ENCODE results near the gene SNX2.
"Not testable (repeated sequence)": the region's sequence is repeated elsewhere in the genome, so short reads cannot be mapped to it uniquely, and the experiment has no call there.

SNX2 gene, protein sequence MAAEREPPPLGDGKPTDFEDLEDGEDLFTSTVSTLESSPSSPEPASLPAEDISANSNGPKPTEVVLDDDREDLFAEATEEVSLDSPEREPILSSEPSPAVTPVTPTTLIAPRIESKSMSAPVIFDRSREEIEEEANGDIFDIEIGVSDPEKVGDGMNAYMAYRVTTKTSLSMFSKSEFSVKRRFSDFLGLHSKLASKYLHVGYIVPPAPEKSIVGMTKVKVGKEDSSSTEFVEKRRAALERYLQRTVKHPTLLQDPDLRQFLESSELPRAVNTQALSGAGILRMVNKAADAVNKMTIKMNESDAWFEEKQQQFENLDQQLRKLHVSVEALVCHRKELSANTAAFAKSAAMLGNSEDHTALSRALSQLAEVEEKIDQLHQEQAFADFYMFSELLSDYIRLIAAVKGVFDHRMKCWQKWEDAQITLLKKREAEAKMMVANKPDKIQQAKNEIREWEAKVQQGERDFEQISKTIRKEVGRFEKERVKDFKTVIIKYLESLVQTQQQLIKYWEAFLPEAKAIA

GRCh38 chr5:122774861-122775549, at the start of gene SNX2:
Gene SNX2 (plus strand): TSS chr5:122775080. CDS start chr5:122775104, 24 bp downstream.
- peak; percentile 83 for DNase-seq

DNA sequence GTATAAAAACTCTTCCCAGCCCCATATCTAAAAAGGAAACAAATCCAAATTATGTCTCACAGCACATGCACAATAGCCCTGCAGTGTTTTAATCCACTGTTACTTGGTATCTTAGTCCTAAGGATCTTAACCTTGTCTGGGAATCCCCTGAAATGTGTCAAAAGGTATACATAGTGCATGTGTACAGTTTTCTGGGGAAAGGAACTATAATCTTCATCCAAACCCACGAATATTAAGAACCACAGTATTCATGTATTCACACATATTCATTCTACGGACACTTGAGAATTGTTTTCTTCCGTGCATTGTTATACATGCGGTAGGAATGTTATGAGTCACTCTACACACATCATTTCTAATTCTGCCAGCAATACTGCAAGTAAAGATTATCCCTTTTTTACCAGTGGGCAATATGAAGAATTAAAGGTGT, 47.8 kb upstream of the SNX2 start:
- no peak for DNase-seq

- DNase-seq, result no peak
Observed at GRCh38 chr5:122730037-122730436, 44.8 kb upstream of the SNX2 start.

- DNase-seq, result no peak
Observed at GRCh38 chr5:122730456-122730855, 44.4 kb upstream of the SNX2 start.

- DNase-seq, result no peak
Observed at GRCh38 chr5:122736086-122736845, 38.6 kb upstream of the SNX2 start.

DNA sequence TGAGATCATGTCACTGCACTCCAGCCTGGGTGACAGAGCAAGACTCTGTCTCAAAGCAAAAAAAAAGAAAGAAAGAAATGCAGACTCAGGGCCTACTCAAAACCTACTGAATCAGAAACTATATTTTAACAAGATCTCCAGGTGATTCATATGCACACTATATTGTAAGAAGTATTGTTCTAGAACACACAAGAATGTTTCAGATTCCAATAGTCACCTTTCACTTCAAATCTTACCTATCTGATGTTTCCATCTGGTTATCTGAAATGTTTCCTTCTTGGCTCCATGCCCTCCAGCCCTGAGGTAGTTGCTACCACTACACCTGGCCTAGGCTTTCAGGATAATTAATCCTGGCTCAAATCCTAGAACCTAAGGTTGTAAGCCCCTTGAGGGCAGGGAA, 36.8 kb upstream of the SNX2 start:
- no peak for DNase-seq

GRCh38 chr5:122741681-122742080, 33.2 kb upstream of the SNX2 start:
- DNase-seq, result no peak

- no peak for DNase-seq
Observed at GRCh38 chr5:122743261-122743660, 31.6 kb upstream of the SNX2 start.

- no peak for DNase-seq
Observed at GRCh38 chr5:122745597-122745996, 29.3 kb upstream of the SNX2 start.

DNA sequence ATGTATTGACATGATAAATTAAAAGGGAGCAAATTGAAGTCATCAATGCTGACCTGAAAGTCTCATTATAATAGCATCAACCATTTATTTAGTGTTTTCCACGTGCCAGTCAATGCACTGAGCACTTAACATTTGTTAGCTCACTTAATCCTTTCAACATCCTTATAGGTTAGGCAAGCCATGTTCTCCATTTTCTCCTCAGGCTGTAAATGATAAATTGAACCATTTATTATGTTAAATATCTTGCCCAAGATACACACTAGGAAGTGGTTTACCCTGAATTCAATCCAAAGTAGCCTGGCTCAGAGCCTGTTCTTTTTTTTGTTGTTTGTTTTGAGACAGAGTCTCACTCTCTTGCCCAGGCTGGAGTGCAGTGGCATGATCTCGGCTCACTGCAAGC, 25.0 kb upstream of the SNX2 start:
- no peak for DNase-seq

DNA sequence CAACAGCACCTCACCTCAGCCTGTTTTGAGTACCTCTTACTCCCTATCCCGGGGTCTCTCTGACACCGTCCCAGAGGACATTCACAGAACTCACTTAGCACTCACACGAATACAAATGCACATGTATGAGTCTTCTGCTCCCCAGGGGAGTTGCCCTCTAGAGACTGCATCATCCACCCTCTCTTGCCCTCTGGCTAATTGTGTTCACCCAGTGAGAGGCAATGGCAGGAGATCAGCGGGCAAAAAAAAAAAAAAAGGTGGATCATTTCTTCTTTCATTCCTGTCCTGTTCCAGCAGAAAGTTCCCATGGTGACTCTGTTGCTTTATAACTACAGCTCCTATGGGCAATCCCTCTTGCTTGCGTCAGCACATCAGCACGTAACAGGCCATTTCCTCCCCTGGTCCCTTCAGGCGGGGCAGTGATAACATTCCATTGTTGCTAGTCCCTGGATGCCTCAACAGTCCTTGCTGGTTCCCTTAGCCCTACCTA, 23.5 kb upstream of the SNX2 start:
- no peak for DNase-seq

DNA sequence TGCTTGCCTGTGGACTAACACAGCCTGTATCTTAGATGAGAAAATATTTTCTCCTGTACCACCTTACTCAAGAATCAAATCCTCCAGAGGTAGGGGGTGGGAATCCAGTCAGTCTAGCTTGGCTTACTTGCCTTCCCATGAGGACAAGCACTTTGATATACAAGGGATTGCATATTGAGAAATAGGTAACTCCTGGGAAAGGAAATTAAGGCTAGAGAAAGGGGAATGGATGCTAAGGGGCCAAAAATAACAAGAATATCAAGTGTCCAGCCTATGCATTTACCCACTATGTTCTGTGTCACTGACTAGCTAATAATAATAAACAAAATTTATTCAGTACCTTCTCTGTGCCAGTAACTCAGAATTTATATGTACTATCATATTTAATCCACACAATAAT, 21.4 kb upstream of the SNX2 start:
- DNase-seq, result no peak

GRCh38 chr5:122755783-122756182, 19.1 kb upstream of the SNX2 start:
- no peak for DNase-seq

- no peak for DNase-seq
Observed at GRCh38 chr5:122756264-122756911, 18.5 kb upstream of the SNX2 start.

DNA sequence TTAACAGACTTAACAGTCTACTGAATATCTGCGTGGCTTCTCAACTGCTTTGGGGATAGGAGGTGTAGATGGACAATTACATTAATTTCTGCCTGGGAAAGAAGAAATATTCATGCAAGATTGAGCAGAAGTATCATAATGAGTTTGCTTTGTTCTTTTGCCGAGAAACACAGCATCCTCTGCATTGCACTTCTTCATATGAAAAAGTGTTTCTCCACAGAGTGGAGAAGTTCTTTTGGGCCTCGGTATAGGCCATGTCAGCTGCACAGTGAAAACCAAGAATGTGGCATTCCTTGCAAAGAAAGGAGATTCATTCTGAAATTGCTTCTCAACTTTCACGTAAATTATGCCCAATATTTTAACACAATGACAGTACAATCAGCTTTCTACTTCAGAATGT, 17.6 kb upstream of the SNX2 start:
- no peak for DNase-seq

DNA sequence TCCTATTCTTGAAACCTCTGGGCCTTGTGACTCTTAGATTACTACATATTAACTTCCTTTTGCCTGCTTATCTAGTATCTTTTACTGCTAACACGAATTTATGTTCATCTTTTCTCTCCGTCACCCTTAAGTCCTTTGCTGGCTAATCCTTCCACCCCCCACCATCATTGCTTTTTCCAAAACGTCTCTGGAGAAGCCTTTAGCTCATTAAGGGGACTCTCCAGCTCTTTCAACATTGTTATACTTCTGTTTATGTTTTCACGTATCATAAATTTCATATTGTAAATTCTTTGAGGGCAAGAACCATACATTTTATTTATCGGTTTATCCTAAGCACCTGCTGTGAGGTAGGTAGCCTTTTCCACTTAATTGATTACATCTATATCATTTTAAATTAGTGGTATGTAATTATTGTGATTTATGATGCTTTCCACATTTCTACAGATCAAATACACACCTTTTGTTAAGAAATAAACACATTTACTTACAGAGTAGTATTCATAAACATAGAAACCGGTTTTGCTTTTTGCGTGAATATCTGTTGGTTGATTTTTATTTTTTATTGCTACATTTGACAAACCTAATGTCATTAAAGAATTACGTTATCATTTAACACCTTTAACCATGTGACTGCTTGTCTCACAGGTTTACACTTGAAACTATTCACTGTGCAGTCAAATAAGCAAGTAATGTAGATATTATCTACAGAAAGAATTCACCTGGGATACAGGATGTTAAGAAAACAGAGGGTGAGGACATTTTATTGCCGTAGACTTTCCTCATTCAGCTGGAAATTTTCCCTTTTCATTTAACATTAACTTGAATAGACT, 15.4 kb upstream of the SNX2 start:
- no peak for DNase-seq

DNA sequence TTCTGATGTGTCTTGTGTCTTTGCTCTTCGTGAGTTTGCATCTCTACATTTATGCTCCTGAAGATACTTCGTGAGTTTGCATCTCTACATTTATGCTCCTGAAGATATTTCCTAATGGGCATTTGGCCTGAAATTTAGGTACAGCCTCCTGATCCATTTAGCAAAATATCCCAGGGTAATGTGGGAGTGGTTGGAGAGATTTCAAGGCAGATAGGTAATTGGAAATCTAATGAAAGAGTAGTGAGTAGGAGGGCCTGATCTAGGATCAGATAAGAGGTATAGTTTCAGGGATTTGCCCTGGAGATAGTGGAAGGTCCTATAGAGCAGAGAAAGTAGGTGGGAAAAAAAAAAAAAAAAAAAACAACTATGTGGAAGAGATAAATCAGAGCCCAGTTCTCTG, 14.6 kb upstream of the SNX2 start:
- DNase-seq, result no peak

DNA sequence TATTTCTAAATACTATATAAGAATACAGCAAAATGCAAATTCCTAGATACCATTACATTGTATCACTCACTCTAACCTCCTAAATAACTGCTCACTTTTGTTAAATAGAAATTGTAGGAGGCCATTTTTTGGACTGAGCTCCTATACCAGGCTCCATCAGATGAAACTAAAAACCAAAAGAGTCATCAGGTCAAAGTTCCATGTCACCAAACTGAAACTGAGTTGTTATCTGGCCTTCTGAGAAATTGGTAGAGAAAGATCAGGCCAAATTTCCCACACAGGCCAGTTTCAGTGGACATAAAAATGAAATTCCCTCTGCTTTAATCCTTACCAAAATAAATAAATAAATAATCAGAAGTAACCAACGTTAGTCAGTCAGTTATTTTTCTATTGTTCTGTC, 13.8 kb upstream of the SNX2 start:
- no peak for DNase-seq

DNA sequence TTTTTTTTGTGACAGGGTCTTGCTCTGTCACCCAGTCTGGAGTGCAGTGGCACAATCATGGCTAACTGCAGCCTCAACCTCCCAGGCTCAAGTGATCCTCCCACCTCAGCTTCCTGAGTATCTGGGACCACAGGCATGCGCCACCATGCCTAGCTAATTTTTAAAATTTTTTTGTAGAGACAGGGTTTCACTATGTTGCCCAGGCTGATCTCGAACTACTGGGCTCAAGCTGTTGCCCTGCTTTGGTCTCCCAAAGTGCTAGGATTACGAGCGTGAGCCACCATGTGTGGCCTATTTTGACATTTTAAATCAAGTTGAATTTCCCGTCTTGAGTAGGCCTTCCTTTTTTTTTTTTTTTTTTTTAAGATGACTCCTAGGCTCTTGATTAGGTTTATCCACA, 13.0 kb upstream of the SNX2 start:
- DNase-seq, result not testable (repeated sequence)

- DNase-seq, result no peak
Observed at GRCh38 chr5:122766130-122766529, 8.8 kb upstream of the SNX2 start.

DNA sequence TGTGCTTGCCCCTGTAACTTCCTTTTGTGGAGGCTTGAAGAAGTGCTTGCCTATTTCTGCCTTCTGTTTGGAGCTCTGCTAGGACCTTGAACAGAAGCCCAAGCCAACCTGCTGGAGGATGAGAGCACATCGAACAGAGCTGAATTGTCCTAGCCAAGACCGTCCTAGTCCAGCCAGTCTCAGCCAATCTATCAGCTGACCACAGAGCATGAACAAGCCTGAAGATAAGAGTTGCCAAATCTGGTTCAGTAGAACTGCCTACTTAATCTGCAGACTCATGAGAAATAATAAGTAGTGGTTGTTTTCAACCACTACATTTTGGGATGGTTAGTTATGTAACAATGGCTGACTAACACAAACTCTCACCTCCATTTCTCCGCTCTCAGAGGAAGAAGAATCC, 4.4 kb upstream of the SNX2 start:
- no peak for DNase-seq

DNA sequence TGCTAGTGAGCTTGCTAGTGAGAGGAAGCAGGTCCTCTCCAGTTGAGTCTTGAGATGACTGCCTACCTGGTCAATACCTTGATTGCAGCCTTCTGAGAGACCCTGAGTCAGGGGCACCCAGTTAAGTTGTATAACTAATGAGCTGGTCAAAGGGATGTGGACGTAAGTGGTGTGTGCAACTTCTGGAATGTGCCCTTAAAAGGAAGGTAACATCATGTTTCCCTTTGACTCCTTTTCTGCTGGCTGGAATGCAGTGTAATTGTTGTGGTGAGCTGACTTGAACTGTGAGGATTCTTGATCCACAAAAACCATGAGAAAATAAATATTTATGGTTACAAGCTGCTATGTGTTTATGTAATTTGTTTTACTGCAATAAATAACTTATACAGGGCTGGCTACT, 2.4 kb upstream of the SNX2 start:
- no peak for DNase-seq

Data from activated CD4-positive, alpha-beta T cell treated with anti-CD3 and anti-CD28 coated beads, Interleukin-2, amount 50 U/mL, for 1 hour (primary cell).